Ishikawa (cell line): Measurements from ENCODE around the gene CHD9NB.

Experiments
- CEBPB ChIP-seq: IDR thresholded peaks from 2 replicates; pipeline ENCODE4 v1.6.1; 2012
- CREB1 ChIP-seq: IDR thresholded peaks from 2 replicates; pipeline ENCODE4 v1.6.1; 2012; ENCODE audit warnings: low read depth
- EGR1 ChIP-seq: IDR thresholded peaks from 2 replicates; pipeline ENCODE4 v1.6.1; 2012
- EP300 ChIP-seq: IDR thresholded peaks from 2 replicates; pipeline ENCODE4 v1.6.1; 2012; ENCODE audit warnings: borderline replicate concordance
- FOXM1 ChIP-seq: IDR thresholded peaks from 2 replicates; pipeline ENCODE4 v1.6.1; 2012; ENCODE audit warnings: low read depth, borderline replicate concordance
- MAX ChIP-seq: IDR thresholded peaks from 2 replicates; pipeline ENCODE4 v1.6.1; 2012
- RAD21 ChIP-seq: IDR thresholded peaks from 2 replicates; pipeline ENCODE4 v1.6.1; 2012; ENCODE audit warnings: low read depth
- REST ChIP-seq: IDR thresholded peaks from 2 replicates; pipeline ENCODE4 v1.6.1; 2012; ENCODE audit warnings: low read depth, mild to moderate bottlenecking
- TAF1 ChIP-seq: IDR thresholded peaks from 2 replicates; pipeline ENCODE4 v1.6.1; 2012; ENCODE audit warnings: low read depth, mild to moderate bottlenecking
- TCF12 ChIP-seq: IDR thresholded peaks from 2 replicates; pipeline ENCODE4 v1.6.1; 2012; ENCODE audit warnings: low read depth
- TEAD4 ChIP-seq: IDR thresholded peaks from 2 replicates; pipeline ENCODE4 v1.6.1; 2012
- USF1 ChIP-seq: IDR thresholded peaks from 2 replicates; pipeline ENCODE4 v1.6.1; 2012
- YY1 ChIP-seq: IDR thresholded peaks from 2 replicates; pipeline ENCODE4 v1.6.1; 2012; ENCODE audit warnings: low read depth

GRCh38 chr16:53069772-53070171 lies 17.1 kb upstream of the CHD9NB start:
- TF ChIP-seq REST: no peak
- no peak for TF ChIP-seq CREB1
- no peak for TF ChIP-seq TEAD4
- TF ChIP-seq MAX: no peak
- TF ChIP-seq EP300: no peak
- no peak for TF ChIP-seq YY1
- TF ChIP-seq TAF1: no peak
- TF ChIP-seq USF1: no peak
- no peak for TF ChIP-seq EGR1
- TF ChIP-seq RAD21: no peak
- TF ChIP-seq CEBPB: no peak
- no peak for TF ChIP-seq TCF12
- no peak for TF ChIP-seq FOXM1
